ENCODE results near the gene ZDHHC5. TPM values are rescaled to one million over a fixed set of nuclear protein-coding genes. Genes with fewer than 3 reads are reported as not detected.

The ZDHHC5 gene
- total RNA-seq, 1 experiment from 2014 or later: 51.6 TPM

DNA sequence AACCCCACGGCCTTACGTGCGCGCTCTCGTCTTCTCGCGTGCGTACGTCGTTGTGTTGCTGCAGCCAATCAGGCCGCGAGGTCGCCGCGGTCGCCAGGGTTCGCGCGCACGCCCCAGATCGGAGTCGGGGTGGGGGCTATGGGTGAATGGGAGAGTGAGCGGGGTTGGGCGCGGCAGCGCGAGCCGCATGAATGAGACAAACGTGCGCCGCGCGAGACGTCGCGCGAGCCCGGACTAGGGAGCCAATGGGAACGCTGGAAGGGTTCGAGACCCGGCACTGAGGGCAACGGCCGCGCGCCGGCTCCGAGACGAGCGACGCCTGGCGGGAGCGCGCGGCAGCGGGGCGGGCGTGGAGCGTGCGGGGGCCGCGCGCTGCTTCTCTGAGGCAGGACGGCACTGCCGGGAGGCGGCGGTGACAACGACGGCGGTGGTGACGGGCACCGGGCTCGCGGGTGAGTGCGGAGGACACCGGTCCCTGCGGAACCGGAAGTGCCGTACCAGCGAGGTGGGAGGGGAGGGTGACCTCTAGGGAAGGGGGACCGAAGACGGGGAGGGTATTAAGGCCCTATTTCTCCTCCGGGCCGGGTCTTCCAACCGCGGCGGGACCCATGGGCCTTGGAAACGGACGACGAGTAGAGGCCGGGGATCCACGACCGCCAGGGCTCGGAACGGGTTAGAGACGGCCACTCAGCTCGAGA, at the start of gene ZDHHC5 (continued):
- TF ChIP-seq NFYB (CRISPR knock-in tag; conservative IDR thresholded peaks at IDR 0.05; ENCODE audit: low read depth): peak; percentile 71
- peak; percentile 20; the same call in 1 of the 2 replicates for TF ChIP-seq FOXP1 (CRISPR knock-in tag; IDR thresholded peaks at IDR 0.05; ENCODE audit: borderline replicate concordance)
- peak; percentile 60 for TF ChIP-seq GABPB1 (CRISPR knock-in tag; IDR thresholded peaks at IDR 0.05)
- peak; percentile 79; the same call in 1 of the 2 replicates for TF ChIP-seq FOXK1 (CRISPR knock-in tag; IDR thresholded peaks at IDR 0.05)
- peak; percentile 67; the same call in 1 of the 2 replicates for TF ChIP-seq ETV6 (CRISPR knock-in tag; IDR thresholded peaks at IDR 0.05)
- TF ChIP-seq, protein P1, sequence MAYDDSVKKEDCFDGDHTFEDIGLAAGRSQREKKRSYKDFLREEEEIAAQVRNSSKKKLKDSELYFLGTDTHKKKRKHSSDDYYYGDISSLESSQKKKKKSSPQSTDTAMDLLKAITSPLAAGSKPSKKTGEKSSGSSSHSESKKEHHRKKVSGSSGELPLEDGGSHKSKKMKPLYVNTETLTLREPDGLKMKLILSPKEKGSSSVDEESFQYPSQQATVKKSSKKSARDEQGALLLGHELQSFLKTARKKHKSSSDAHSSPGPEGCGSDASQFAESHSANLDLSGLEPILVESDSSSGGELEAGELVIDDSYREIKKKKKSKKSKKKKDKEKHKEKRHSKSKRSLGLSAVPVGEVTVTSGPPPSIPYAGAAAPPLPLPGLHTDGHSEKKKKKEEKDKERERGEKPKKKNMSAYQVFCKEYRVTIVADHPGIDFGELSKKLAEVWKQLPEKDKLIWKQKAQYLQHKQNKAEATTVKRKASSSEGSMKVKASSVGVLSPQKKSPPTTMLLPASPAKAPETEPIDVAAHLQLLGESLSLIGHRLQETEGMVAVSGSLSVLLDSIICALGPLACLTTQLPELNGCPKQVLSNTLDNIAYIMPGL (CRISPR knock-in tag; IDR thresholded peaks at IDR 0.05): peak; percentile 84; the same call in 1 of the 2 replicates
- TF ChIP-seq, protein P2, sequence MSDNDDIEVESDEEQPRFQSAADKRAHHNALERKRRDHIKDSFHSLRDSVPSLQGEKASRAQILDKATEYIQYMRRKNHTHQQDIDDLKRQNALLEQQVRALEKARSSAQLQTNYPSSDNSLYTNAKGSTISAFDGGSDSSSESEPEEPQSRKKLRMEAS (CRISPR knock-in tag; IDR thresholded peaks at IDR 0.05): peak; percentile 66; the same call in 1 of the 2 replicates
- 0 out of 2 replicates have a peak, but pooled peaks have one; percentile 36 for TF ChIP-seq SMAD3 (CRISPR knock-in tag; IDR thresholded peaks at IDR 0.05; ENCODE audit: borderline replicate concordance)
- no peak for TF ChIP-seq GTF2I (CRISPR knock-in tag; conservative IDR thresholded peaks at IDR 0.05)
- peak; percentile 59; the same call in 1 of the 2 replicates for TF ChIP-seq CREM (CRISPR knock-in tag; IDR thresholded peaks at IDR 0.05)

DNA sequence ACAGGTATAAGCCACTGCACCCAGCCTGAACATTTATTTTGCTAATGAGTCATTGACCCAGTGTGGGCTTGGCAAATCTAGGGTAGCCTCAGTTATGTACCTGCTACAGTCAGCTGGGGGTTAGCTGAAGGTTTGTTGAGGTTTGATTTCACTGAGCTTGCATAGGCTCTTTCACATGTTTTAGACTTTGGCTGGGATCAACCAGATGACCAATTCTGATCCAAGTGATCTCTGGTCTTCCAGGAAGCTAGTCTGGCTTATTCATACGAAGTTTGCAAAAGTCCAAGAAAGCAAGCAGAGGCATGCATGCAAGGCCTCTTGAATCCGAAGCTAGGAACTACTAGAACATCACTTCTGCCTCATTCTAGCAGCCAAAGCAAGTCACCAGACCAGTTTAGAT, 49.5 kb upstream of the ZDHHC5 start:
- Mint-ChIP-seq H3K36me3 (peaks cover 26% of the 10 kb centered on the region), H3K4me1 (peaks cover 3% of the 10 kb centered on the region; the same call in 1 of the 2 replicates), H3K27ac (no peak overlapping the region), H3K27me3 (ENCODE audit: low read depth) (peaks cover 7% of the 10 kb centered on the region; the same call in 1 of the 2 replicates), H3K9me3 (peaks cover 25% of the 10 kb centered on the region), H3K4me3 (no peak overlapping the region)
- ATAC-seq: no peak
- no peak for DNase-seq (ENCODE audit: low spot score)
- TF ChIP-seq, protein P3, sequence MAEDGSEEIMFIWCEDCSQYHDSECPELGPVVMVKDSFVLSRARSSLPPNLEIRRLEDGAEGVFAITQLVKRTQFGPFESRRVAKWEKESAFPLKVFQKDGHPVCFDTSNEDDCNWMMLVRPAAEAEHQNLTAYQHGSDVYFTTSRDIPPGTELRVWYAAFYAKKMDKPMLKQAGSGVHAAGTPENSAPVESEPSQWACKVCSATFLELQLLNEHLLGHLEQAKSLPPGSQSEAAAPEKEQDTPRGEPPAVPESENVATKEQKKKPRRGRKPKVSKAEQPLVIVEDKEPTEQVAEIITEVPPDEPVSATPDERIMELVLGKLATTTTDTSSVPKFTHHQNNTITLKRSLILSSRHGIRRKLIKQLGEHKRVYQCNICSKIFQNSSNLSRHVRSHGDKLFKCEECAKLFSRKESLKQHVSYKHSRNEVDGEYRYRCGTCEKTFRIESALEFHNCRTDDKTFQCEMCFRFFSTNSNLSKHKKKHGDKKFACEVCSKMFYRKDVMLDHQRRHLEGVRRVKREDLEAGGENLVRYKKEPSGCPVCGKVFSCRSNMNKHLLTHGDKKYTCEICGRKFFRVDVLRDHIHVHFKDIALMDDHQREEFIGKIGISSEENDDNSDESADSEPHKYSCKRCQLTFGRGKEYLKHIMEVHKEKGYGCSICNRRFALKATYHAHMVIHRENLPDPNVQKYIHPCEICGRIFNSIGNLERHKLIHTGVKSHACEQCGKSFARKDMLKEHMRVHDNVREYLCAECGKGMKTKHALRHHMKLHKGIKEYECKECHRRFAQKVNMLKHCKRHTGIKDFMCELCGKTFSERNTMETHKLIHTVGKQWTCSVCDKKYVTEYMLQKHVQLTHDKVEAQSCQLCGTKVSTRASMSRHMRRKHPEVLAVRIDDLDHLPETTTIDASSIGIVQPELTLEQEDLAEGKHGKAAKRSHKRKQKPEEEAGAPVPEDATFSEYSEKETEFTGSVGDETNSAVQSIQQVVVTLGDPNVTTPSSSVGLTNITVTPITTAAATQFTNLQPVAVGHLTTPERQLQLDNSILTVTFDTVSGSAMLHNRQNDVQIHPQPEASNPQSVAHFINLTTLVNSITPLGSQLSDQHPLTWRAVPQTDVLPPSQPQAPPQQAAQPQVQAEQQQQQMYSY (CRISPR knock-in tag; IDR thresholded peaks at IDR 0.05): no peak
- no peak for TF ChIP-seq SOX15 (CRISPR knock-in tag; IDR thresholded peaks at IDR 0.05)
- no peak for TF ChIP-seq ZNF317 (CRISPR knock-in tag; IDR thresholded peaks at IDR 0.05; ENCODE audit: borderline replicate concordance, low read depth)
- TF ChIP-seq, protein P4, sequence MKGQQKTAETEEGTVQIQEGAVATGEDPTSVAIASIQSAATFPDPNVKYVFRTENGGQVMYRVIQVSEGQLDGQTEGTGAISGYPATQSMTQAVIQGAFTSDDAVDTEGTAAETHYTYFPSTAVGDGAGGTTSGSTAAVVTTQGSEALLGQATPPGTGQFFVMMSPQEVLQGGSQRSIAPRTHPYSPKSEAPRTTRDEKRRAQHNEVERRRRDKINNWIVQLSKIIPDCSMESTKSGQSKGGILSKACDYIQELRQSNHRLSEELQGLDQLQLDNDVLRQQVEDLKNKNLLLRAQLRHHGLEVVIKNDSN (CRISPR knock-in tag; IDR thresholded peaks at IDR 0.05): no peak
- TF ChIP-seq CREB1 (CRISPR knock-in tag; IDR thresholded peaks at IDR 0.05): no peak
- TF ChIP-seq KAT7 (CRISPR knock-in tag; IDR thresholded peaks at IDR 0.05; ENCODE audit: borderline replicate concordance): no peak
- POLR2A ChIA-PET: interaction anchor here (0.6 to 0.7 kb wide), 2 partner anchors 25 to 28 kb away, joined by 3 read pairs; no protein-coding TSS in a partner anchor
- CTCF ChIA-PET: interaction anchor here (0.6 to 1.8 kb wide), 4 partner anchors 23 to 51 kb away, joined by 3 to 12 read pairs (median 6); partner anchors contain the start of gene UBE2L6

DNA sequence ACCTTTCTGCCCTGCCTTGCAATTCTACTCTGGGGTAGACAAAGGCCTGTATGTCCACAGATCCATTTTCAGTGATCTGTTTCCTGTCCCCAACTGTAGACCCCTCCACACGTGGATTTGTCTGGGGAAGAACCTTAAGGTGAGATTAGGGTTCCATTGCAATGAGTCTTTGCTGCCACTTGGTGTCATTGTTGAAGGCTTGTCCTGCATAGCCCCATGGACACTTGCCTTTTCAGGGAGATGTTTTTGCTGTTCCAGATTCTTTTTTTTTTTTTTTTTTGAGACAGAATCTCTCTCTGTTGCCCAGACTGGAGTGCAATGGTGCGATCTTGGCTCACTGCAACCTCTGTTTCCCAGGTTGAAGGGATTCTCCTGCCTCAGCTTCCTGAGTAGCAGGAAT, 48.6 kb upstream of the ZDHHC5 start:
- no peak for DNase-seq (ENCODE audit: low spot score)
- CTCF ChIA-PET: interaction anchor here (0.7 to 1.1 kb wide), 2 partner anchors 25 to 51 kb away, joined by 4 to 7 read pairs; no protein-coding TSS in a partner anchor

More for the DNA sequence above, 48.6 kb upstream of the ZDHHC5 start:
- no peaks in the 10 kb centered on the region; the same call in 1 of the 2 replicates for H3K4me1 Mint-ChIP-seq
- peaks cover 7% of the 10 kb centered on the region; the same call in 1 of the 2 replicates for H3K27me3 Mint-ChIP-seq (ENCODE audit: low read depth)
- TF ChIP-seq, protein P5, sequence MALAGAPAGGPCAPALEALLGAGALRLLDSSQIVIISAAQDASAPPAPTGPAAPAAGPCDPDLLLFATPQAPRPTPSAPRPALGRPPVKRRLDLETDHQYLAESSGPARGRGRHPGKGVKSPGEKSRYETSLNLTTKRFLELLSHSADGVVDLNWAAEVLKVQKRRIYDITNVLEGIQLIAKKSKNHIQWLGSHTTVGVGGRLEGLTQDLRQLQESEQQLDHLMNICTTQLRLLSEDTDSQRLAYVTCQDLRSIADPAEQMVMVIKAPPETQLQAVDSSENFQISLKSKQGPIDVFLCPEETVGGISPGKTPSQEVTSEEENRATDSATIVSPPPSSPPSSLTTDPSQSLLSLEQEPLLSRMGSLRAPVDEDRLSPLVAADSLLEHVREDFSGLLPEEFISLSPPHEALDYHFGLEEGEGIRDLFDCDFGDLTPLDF (CRISPR knock-in tag; IDR thresholded peaks at IDR 0.05): no peak
- no peak for TF ChIP-seq ZNF219 (CRISPR knock-in tag; IDR thresholded peaks at IDR 0.05; ENCODE audit: borderline replicate concordance)
- TF ChIP-seq PRRX2 (CRISPR knock-in tag; IDR thresholded peaks at IDR 0.05): no peak
- TF ChIP-seq, protein P6, sequence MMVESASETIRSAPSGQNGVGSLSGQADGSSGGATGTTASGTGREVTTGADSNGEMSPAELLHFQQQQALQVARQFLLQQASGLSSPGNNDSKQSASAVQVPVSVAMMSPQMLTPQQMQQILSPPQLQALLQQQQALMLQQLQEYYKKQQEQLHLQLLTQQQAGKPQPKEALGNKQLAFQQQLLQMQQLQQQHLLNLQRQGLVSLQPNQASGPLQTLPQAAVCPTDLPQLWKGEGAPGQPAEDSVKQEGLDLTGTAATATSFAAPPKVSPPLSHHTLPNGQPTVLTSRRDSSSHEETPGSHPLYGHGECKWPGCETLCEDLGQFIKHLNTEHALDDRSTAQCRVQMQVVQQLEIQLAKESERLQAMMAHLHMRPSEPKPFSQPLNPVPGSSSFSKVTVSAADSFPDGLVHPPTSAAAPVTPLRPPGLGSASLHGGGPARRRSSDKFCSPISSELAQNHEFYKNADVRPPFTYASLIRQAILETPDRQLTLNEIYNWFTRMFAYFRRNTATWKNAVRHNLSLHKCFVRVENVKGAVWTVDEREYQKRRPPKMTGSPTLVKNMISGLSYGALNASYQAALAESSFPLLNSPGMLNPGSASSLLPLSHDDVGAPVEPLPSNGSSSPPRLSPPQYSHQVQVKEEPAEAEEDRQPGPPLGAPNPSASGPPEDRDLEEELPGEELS (CRISPR knock-in tag; IDR thresholded peaks at IDR 0.05): no peak
- no peak for TF ChIP-seq IRF2 (CRISPR knock-in tag; IDR thresholded peaks at IDR 0.05; ENCODE audit: borderline replicate concordance, low read depth)
- no peak for TF ChIP-seq NFYB (CRISPR knock-in tag; conservative IDR thresholded peaks at IDR 0.05; ENCODE audit: low read depth)
- H3K4me3 Mint-ChIP-seq: no peak overlapping the region
- H3K27ac Mint-ChIP-seq: no peak overlapping the region
- peaks cover 25% of the 10 kb centered on the region for H3K9me3 Mint-ChIP-seq
- ATAC-seq: peak; percentile 66; the same call in 1 of the 2 replicates
- H3K36me3 Mint-ChIP-seq: peaks cover 22% of the 10 kb centered on the region
- POLR2A ChIA-PET: interaction anchor here (0.6 kb wide), 1 partner anchor 16 kb away, joined by 3 read pairs; no protein-coding TSS in a partner anchor

Data from WTC11 (cell line).